Activated CD8-positive, alpha-beta memory T cell treated with anti-CD3 and anti-CD28 coated beads for 4 hours (primary cell): ENCODE data around the gene EDC4.

Experiments used
- DNase-seq, 2 donors: peaks; one replicate each; pipeline ENCODE4 v3.0.0-alpha.2; 2020; ENCODE audit warnings: low read depth in 2 of 2

Gene EDC4

DNA sequence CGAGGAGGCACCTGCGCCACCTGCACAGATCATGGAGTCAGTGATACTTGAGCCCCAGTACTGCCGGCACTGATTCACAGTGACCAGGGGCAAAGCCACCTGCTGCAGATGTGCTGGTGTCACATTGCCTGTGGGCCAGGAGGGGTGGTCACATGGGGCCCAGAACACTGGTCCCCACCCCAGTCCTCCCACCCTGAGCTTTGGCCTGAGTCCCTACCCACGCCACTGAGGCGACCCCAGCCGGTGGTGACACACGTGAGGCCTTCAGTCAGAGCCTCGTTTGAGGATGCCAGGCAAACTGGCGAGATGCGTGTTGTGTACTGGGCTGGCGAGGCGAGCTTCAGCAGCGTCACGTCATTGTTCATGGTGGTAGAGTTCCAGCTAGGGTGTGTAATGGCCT is 57.3 kb downstream of the EDC4 start:
- DNase-seq: no peak

DNA sequence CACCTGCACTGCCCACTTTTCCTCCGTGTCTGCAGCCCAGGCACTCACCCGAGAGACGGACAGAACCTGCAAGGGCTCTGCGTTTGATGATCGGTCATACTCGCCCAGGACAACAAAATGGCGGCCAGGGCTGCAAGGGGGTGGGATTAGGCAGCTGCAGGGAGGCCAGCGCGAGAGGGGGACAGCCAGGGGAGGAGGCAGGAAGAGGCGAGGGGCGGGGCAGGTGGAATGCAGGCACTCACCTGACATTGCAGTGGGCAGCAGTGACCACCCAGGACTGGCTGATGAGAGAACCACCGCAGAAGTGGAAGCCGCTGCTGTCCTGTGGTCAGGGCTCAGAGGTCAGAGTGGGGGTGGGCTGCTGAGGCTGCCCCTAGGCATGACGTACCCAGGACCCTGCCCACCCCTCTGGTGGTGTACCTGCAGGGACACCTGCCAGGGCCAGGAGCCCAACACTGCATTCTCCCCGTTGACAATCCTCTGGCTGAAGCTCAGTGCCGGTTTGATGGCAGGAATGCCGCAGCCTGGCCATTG is 57.9 kb downstream of the EDC4 start:
- no peak for DNase-seq
